Measurements from ENCODE around the gene ITIH1.
"Not testable (repeated sequence)": the region's sequence is repeated elsewhere in the genome, so short reads cannot be mapped to it uniquely, and the experiment has no call there.

ITIH1 gene

GRCh38 chr3:52774901-52775864 is 2.2 kb upstream of the ITIH1 start:
- DNase-seq = no peak

- no peak for DNase-seq
Observed at GRCh38 chr3:52775877-52776276, 1.5 kb upstream of the ITIH1 start.

GRCh38 chr3:52776486-52776885 is 913 bp upstream of the ITIH1 start:
- not testable (repeated sequence) for DNase-seq

- DNase-seq = no peak
Observed at GRCh38 chr3:52777959-52778805, 783 bp downstream of the ITIH1 start.

- no peak for DNase-seq
Observed at GRCh38 chr3:52779011-52779836, 1.8 kb downstream of the ITIH1 start.

- no peak for DNase-seq
Observed at GRCh38 chr3:52779837-52780585, 2.6 kb downstream of the ITIH1 start.

GRCh38 chr3:52781741-52782140 is 4.3 kb downstream of the ITIH1 start:
- no peak for DNase-seq

- DNase-seq = no peak
Observed at GRCh38 chr3:52782412-52783210, 5.2 kb downstream of the ITIH1 start.

- DNase-seq = no peak
Observed at GRCh38 chr3:52783211-52783555, 5.8 kb downstream of the ITIH1 start.

- no peak for DNase-seq
Observed at GRCh38 chr3:52784021-52784621, 6.7 kb downstream of the ITIH1 start.

- no peak for DNase-seq
Observed at GRCh38 chr3:52784931-52785590, 7.7 kb downstream of the ITIH1 start.

GRCh38 chr3:52786330-52787215 is 9.2 kb downstream of the ITIH1 start:
- DNase-seq = no peak

- no peak for DNase-seq
Observed at GRCh38 chr3:52787246-52787645, 9.8 kb downstream of the ITIH1 start.

- DNase-seq = no peak
Observed at GRCh38 chr3:52787672-52788625, 10.6 kb downstream of the ITIH1 start.

GRCh38 chr3:52788890-52789745 is 11.7 kb downstream of the ITIH1 start:
- no peak for DNase-seq

- no peak for DNase-seq
Observed at GRCh38 chr3:52789746-52790040, 12.3 kb downstream of the ITIH1 start.

GRCh38 chr3:52790337-52790736 is 12.9 kb downstream of the ITIH1 start:
- no peak for DNase-seq

Measured in HCEC 1CT (cell line).